Skeletal muscle satellite cell (primary cell): Measurements from ENCODE around the gene GAPVD1.

Source experiments
- H3K27me3 ChIP-seq: 2 replicates; pipeline ENCODE4 v1.7.0; 2013; ENCODE audit warnings: low read length; ENCODE audit not compliant: control insufficient read depth, insufficient read depth
- H3K36me3 ChIP-seq: 2 replicates; pipeline ENCODE4 v1.7.0; 2013; ENCODE audit warnings: mild to moderate bottlenecking, control low read depth, low read length; ENCODE audit not compliant: insufficient read depth
- H3K4me1 ChIP-seq: 2 replicates; pipeline ENCODE4 v1.7.0; 2013; ENCODE audit warnings: low read length; ENCODE audit not compliant: control insufficient read depth, insufficient read depth
- H3K4me2 ChIP-seq: 2 replicates; pipeline ENCODE4 v1.7.0; 2013; ENCODE audit warnings: mild to moderate bottlenecking, low read length
- H3K4me3 ChIP-seq: 2 replicates; pipeline ENCODE4 v1.7.0; 2013; ENCODE audit warnings: low read length
- H3K9ac ChIP-seq: 2 replicates; pipeline ENCODE4 v1.7.0; 2013; ENCODE audit warnings: mild to moderate bottlenecking, low read depth, low read length, moderate library complexity
- H3K9me3 ChIP-seq: replicated peaks from 2 replicates; pipeline ENCODE4 v1.7.0; 2013; ENCODE audit warnings: mild to moderate bottlenecking, control low read depth, low read length

Gene GAPVD1

GRCh38 chr9:125238127-125238914, 23.3 kb upstream of the GAPVD1 start:
- peak overlapping the region; percentile 94 for H3K4me3 ChIP-seq
- no peaks in the 10 kb centered on the region for H3K27me3 ChIP-seq
- H3K4me1 ChIP-seq = peaks cover 62% of the 10 kb centered on the region
- peak overlapping the region; percentile 3 for H3K9ac ChIP-seq
- H3K36me3 ChIP-seq = peaks cover 62% of the 10 kb centered on the region
- H3K4me2 ChIP-seq = peak overlapping the region; percentile 81
- no peaks in the 10 kb centered on the region for H3K9me3 ChIP-seq

- peaks cover 65% of the 10 kb centered on the region for H3K4me1 ChIP-seq
These were observed 22.6 kb upstream of the GAPVD1 start for GRCh38 chr9:125238915-125239446.

GRCh38 chr9:125239631-125240597, 21.7 kb upstream of the GAPVD1 start:
- peak overlapping the region; percentile 95 for H3K9ac ChIP-seq
- H3K36me3 ChIP-seq = peaks cover 58% of the 10 kb centered on the region
- H3K4me2 ChIP-seq = peak overlapping the region; percentile 81
- peak overlapping the region; percentile 94 for H3K4me3 ChIP-seq
- H3K27me3 ChIP-seq = no peaks in the 10 kb centered on the region
- H3K9me3 ChIP-seq = no peaks in the 10 kb centered on the region
- peaks cover 60% of the 10 kb centered on the region for H3K4me1 ChIP-seq

More at GRCh38 chr9:125238915-125239446, 22.6 kb upstream of the GAPVD1 start:
- Histone ChIP-seq H3K4me3 (peak overlapping the region; percentile 94), H3K27me3 (no peaks in the 10 kb centered on the region), H3K9ac (peak overlapping the region; percentile 95), H3K9me3 (no peaks in the 10 kb centered on the region), H3K36me3 (peaks cover 62% of the 10 kb centered on the region), H3K4me2 (peak overlapping the region; percentile 81)

GRCh38 chr9:125240649-125240999, 21.0 kb upstream of the GAPVD1 start:
- Histone ChIP-seq H3K4me2 (peak overlapping the region; percentile 81), H3K4me3 (peak overlapping the region; percentile 94), H3K36me3 (peaks cover 51% of the 10 kb centered on the region), H3K4me1 (peaks cover 53% of the 10 kb centered on the region), H3K27me3 (no peaks in the 10 kb centered on the region), H3K9ac (peak overlapping the region; percentile 95), H3K9me3 (no peaks in the 10 kb centered on the region)

GRCh38 chr9:125241000-125241862, 20.4 kb upstream of the GAPVD1 start, which contains the start of gene HSPA5:
HSPA5 (minus strand) TSS chr9:125241343; CDS start chr9:125241126, 217 bp downstream.
- H3K36me3 ChIP-seq = peaks cover 45% of the 10 kb centered on the region
- H3K9ac ChIP-seq = peak within 1 kb of the TSS; percentile 98
- H3K4me1 ChIP-seq = peaks cover 47% of the 10 kb centered on the region
- H3K4me3 ChIP-seq = peak within 1 kb of the TSS; percentile 94
- no peaks in the 10 kb centered on the region for H3K9me3 ChIP-seq
- H3K27me3 ChIP-seq = no peaks in the 10 kb centered on the region
- peak within 1 kb of the TSS; percentile 96 for H3K4me2 ChIP-seq

GRCh38 chr9:125241863-125242739, 19.5 kb upstream of the GAPVD1 start:
- H3K4me2 ChIP-seq = peak overlapping the region; percentile 96
- H3K9me3 ChIP-seq = no peaks in the 10 kb centered on the region
- H3K4me3 ChIP-seq = peak overlapping the region; percentile 89
- peaks cover 36% of the 10 kb centered on the region for H3K36me3 ChIP-seq
- H3K27me3 ChIP-seq = no peaks in the 10 kb centered on the region
- H3K9ac ChIP-seq = peak overlapping the region; percentile 98
- peaks cover 38% of the 10 kb centered on the region for H3K4me1 ChIP-seq

GRCh38 chr9:125243792-125244260, 17.8 kb upstream of the GAPVD1 start:
- Histone ChIP-seq H3K4me1 (peaks cover 21% of the 10 kb centered on the region), H3K9ac (no peak overlapping the region), H3K4me2 (peak overlapping the region; percentile 11), H3K9me3 (no peaks in the 10 kb centered on the region), H3K27me3 (no peaks in the 10 kb centered on the region), H3K36me3 (peaks cover 20% of the 10 kb centered on the region), H3K4me3 (no peak overlapping the region)

GRCh38 chr9:125246261-125246667, 15.4 kb upstream of the GAPVD1 start:
- Histone ChIP-seq H3K36me3 (no peaks in the 10 kb centered on the region), H3K27me3 (no peaks in the 10 kb centered on the region), H3K9ac (no peak overlapping the region), H3K9me3 (no peaks in the 10 kb centered on the region), H3K4me2 (no peak overlapping the region), H3K4me1 (peaks cover 15% of the 10 kb centered on the region), H3K4me3 (no peak overlapping the region)

- Histone ChIP-seq H3K9ac (no peak overlapping the region), H3K4me1 (no peaks in the 10 kb centered on the region), H3K9me3 (no peaks in the 10 kb centered on the region), H3K4me3 (no peak overlapping the region), H3K27me3 (no peaks in the 10 kb centered on the region), H3K4me2 (no peak overlapping the region), H3K36me3 (no peaks in the 10 kb centered on the region)
These were observed 7.4 kb upstream of the GAPVD1 start for GRCh38 chr9:125254231-125254630.
